GM21526 (cell line): Measurements from ENCODE around the gene SLC7A9.
"Not testable (repeated sequence)": the region's sequence is repeated elsewhere in the genome, so short reads cannot be mapped to it uniquely, and the experiment has no call there.

Experiments
- ATAC-seq: cut with Tn5 transposase; IDR thresholded peaks from one replicate; pipeline ENCODE4 v1.9.1; 2021; ENCODE audit warnings: moderate library complexity; ENCODE audit not compliant: unreplicated experiment, low FRiP score

SLC7A9 gene

DNA sequence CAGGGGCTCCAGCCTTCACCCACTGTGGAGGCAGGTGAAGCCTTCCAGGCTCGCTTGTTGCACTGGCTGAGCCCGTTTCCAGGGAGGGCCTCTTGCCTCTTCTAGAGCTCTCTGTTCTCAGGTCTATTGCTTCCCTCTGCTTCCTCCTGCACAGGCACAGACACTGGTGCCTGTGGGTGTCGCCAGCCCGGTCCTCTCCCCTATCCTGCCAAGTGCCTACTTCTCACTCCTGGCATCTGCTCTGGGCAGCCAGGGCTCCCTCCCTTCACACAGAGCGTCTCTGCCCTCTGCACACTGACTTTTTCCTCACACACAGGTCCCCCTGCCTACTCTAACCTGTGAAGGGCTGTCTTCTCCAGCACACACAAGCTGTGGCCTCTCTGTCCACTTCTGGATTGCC lies 60.3 kb downstream of the SLC7A9 start:
- no peak for ATAC-seq

DNA sequence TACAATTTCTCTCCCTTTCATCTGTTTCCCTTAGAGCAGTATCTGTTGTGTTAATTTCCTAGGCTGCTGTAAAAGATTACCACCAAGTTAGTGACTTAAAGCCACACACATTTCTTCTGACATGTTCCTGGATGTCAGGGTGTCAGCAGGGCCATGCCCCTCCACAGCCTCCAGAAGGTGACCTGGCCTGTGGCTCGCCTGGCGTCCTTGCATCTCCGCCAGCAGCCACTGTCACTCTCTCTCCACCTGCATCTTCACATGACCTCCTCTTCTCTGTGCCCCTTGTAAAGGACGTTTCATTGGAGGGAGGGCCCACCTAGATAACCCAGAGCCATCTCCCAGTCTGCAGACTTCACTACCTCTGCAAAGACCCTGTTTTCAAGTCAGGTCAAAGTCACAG lies 61.3 kb downstream of the SLC7A9 start:
- ATAC-seq, result no peak

DNA sequence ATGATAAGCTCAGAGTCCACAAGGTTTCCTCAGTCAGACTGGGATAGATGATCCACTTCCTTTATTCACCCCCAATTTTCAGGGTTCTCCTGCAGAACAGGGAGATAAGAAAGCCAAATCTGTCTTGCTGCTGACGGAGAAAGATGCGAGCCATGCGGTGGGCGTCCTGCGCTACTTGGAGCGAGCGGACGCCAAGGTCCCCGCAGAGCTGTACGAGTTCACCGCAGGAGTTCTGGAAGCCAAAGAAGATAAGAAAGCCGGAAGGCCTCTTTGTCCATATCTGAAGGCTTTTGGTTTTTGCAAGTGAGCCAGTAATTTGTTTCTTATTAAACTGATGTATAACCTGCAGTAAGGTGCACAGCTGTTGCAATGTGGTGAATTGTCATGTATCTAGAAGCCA lies 66.7 kb downstream of the SLC7A9 start:
- ATAC-seq, result no peak

DNA sequence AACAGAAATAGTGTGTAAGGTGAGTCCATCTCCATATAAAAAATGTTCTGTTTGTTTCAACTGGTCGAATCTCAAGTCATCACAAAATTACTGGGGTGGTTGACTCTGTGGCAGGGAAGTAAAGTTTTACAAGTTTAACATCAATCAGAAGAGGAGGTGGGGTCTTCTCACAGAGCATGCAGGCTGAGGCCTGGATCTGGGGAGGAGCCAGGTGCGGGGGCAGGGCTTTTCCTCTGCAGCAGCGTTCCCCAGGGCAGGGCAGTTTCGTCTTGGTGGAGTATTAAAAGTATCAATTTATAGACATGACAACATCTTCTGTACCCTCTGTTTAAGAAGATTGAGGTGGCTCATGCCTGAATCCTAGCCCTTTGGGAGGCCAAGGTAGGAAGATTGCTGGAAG lies 68.8 kb downstream of the SLC7A9 start:
- ATAC-seq, result no peak

DNA sequence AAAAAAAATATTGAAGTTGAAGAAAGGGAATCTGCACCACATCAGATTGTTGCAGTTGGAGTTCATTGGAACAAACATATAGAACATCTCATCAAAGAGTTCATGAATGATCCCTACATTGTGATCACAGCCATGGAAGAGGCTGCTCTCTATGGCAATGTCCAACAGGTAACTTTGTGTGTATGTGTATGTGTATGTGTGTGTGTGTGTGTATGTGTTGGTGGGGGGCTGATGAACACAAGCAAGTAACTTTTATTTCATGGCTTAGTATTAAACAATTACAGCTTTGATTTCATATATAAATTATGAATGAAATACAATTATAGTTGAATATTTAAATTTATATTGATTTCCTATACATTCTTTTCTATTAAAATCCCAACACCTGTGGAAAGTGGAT lies 69.4 kb downstream of the SLC7A9 start:
- ATAC-seq, result no peak

DNA sequence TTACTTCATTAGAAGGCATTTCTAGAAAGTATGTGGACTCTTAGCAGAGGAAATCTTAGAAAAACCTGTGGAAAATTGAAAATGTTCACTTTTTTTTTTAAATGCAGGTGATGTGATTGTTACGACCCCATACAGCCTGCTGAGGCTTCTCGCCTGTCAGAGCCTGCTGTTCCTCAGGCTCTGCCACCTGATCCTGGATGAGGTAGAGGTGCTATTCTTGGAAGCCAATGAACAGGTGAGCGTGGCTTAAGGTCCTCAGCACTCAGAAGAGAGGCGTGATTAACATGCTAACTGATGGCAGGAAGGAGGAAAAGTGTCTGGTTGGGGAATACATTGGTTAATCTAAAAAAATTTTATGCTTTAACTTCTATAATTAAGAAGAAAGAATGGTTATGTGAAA lies 71.4 kb downstream of the SLC7A9 start:
- ATAC-seq, result no peak

DNA sequence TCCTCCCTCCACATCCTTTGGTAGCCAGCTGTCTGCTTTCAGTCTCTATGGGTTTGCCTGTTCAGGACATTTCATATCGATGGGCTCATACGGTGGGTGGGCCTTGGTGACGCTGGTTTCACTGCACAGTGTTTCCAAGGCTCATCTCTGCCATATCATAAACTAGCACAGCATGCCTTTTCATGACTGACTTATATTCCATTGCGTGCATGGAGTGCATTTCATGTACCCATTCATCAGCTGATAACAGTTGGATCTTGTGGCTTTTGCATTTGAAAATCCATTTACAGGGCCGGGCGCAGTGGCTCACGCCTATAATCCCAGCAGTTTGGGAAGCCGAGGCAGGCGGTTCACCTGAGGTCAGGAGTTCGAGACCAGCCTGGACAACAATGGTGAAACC lies 80.1 kb downstream of the SLC7A9 start:
- ATAC-seq, result no peak

DNA sequence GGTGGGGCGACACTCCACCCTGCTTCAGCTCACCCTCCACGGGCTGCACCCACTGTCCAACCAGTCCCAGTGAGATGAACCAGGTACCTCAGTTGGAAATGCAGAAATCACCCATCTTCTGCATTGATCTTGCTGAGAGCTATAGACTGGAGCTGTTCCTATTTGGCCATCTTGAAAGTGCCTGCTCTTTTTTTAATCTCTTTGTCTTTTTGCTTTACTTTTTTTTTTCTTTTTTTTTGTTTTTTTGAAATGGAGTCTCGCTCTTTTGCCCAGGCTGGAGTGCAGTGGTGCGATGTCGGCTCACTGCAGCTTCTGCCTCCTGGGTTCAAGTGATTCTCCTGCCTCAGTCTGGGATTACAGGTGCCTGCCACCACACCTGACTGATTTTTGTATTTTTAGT lies 81.7 kb downstream of the SLC7A9 start:
- not testable (repeated sequence) for ATAC-seq

DNA sequence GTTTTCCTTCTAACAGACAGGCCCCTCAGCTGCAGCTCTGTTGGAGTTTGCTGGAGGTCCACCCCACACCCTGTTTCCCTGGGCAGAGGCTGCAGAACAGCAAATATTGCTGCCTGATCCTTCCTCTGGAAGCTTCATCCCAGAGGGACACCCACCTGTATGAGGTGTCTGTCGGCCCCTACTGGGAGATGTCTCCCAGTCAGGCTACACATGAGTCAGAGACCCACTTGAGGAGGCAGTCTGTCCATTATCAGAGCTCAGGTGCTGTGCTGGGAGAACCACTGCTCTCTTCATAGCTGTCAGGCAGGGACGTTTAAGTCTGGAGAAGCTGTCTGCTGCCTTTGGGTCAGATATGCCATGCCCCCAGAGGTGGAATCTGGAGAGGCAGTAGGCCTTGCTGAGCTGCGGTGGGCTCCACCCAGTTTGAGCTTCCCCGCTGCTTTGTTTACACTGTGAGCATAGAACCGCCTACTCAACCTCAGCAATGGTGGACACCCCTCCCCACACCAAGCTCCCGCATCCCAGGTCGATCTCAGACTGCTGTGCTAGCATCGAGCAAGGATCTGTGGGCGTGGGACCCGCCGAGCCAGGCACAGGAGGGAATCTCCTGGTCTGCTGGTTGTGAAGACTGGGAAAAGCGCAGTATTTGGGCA lies 82.3 kb downstream of the SLC7A9 start:
- ATAC-seq, result not testable (repeated sequence)

DNA sequence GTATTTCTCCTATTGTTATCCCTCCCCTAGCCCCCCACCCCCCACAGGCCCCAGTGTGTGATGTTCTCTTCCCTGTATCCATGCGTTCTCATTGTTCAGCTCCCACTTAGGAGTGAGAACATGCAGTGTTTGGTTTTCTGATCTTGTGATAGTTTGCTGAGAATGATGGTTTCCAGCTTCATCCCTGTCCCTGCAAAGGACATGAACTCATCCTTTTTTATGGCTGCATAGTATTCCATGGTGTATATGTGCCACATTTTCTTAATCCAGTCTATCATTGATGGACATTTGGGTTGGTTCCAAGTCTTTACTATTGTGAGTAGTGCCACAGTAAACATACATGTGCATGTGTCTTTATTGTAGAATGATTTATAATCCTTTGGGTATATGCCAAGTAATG lies 87.5 kb downstream of the SLC7A9 start:
- ATAC-seq, result not testable (repeated sequence)

DNA sequence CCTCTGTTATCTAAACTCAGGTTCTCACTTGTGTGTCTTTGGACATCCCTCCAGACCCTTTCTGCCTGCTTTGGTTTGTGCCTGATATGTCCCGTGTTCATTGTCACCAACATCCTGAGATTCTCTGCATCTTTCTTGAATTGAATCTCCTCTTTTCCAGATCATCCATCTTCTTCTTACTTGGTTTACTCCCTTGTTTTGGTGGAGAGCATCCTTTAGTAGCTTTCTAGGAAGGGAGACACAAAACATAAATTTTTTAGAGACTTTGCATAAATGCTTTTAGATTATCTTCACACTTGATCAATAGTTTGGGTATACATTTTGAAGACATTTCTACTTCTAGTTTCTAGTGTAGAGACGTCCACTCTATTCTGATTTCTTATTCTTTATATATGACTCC lies 88.3 kb downstream of the SLC7A9 start:
- no peak for ATAC-seq
